Endometrial microvascular endothelial cells (primary cell): ENCODE results near the gene ZNF730. TPM values are rescaled to one million over a fixed set of nuclear protein-coding genes. Genes with fewer than 3 reads are reported as not detected.

ENCODE experiments used
- total RNA-seq: library from RNA; depleted of rRNA; stranded (reverse); fragments of >200 nt; gene quantifications from one replicate; pipeline ENCODE4 v1.2.3, GENCODE V29; 2015; ENCODE audit errors: inconsistent ontology term

Gene ZNF730
- total RNA-seq, 1 donor from 2014 or later = not detected

Other genes with a start within 250 kb of the ZNF730 start
- gene ZNF728, start 113.8 kb upstream of the ZNF730 start, total RNA-seq = not detected
- gene ZNF724, start 133.4 kb downstream of the ZNF730 start, total RNA-seq = 2.2 TPM